ENCODE results near the gene CAP1.

GRCh38 chr1:40036574-40036973 is 4.0 kb upstream of the CAP1 start:
- TF ChIP-seq CTCF (IDR thresholded peaks at IDR 0.05) (no peak), POLR2A (IDR thresholded peaks at IDR 0.05) (no peak), POLR2AphosphoS5 (IDR thresholded peaks at IDR 0.05) (peak in 2 of 4 donors; percentile 39 to 44)
